ENCODE data around the gene ZNF518A. TPM values are rescaled to one million over a fixed set of nuclear protein-coding genes. Genes with fewer than 3 reads are reported as not detected.

The ZNF518A gene
- total and polyA plus RNA-seq, 2 of the 13 experiments (the other 11 are each of a cell fraction or from before 2014, with no cell fraction given), result 21.7 to 37.1 TPM

DNA sequence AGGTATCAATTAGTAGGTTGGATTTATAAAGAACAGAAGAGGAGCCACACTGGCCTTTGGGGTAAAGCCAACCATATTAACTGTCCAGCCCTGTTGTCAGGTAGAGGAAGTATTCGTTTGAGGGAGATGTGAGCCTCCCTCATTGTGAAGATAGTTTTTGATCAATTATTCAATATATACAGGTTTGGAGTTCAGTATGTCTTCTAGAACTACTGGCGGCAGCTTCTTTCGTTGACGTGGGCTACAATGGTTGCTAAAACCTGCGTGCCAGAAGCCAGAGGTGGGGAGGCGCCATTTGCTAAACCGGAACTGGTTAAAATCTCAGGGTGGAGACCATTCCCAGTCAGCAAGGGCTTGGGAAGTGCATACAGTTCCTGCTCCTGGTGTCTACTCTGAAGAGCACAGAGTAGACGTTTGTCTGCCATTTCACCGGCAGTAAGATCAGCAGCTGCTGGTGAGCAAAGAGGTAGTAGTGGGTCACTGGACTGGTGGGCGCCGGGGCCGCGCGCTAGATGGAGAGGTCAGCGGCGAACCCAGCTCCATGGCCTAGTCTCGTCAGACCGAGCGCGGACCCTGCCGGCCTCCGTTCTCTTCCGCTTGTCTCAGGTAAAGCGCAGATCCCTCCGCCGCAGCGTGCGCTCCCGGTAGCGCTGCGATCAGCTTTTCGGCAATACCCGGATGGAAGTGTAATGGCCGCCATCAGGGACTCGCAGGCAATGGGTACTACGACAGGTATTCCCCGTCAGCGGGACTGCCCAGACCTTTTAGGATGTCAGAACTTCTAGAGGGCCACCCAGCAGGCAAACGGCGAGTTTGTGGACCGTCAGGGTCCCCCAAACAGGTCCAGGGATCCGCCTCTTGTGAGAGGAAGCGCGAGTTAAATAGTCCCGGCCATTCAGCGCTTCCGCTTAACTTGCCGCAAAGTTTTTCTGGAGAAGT, at the start of gene ZNF518A (continued):
- TF ChIP-seq PAXIP1 (CRISPR knock-in tag; conservative IDR thresholded peaks at IDR 0.05), result peak; percentile 52
- peak; percentile 80 for TF ChIP-seq GABPA (IDR thresholded peaks at IDR 0.05; ENCODE audit: low read depth, low read length)
- TF ChIP-seq GABPA (CRISPR knock-in tag; IDR thresholded peaks at IDR 0.05; ENCODE audit: low read depth), result peak; percentile 94
- peak; percentile 98 for TF ChIP-seq KDM2A (CRISPR knock-in tag; IDR thresholded peaks at IDR 0.05; ENCODE audit: borderline replicate concordance, low read depth)
- TF ChIP-seq ZBTB42 (CRISPR knock-in tag; IDR thresholded peaks at IDR 0.05), result no peak
- TF ChIP-seq HBP1 (CRISPR knock-in tag; IDR thresholded peaks at IDR 0.05; ENCODE audit: low read depth), result peak; percentile 69; the same call in 1 of the 2 replicates
- TF ChIP-seq, protein P1, sequence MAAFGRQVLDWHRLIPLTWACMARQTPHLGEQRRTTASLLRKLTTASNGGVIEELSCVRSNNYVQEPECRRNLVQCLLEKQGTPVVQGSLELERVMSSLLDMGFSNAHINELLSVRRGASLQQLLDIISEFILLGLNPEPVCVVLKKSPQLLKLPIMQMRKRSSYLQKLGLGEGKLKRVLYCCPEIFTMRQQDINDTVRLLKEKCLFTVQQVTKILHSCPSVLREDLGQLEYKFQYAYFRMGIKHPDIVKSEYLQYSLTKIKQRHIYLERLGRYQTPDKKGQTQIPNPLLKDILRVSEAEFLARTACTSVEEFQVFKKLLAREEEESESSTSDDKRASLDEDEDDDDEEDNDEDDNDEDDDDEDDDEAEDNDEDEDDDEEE (CRISPR knock-in tag; IDR thresholded peaks at IDR 0.05), result no peak
- peak; percentile 96 for TF ChIP-seq ZNF572 (CRISPR knock-in tag; IDR thresholded peaks at IDR 0.05)
- peak; percentile 36; the same call in 1 of the 2 replicates for TF ChIP-seq ZNF274 (CRISPR knock-in tag; IDR thresholded peaks at IDR 0.05)
- TF ChIP-seq MAFF (IDR thresholded peaks at IDR 0.05; ENCODE audit: low read depth, low read length), result peak; percentile 33; the same call in 1 of the 2 replicates
- peak; percentile 72 for TF ChIP-seq PHF21A (CRISPR knock-in tag; IDR thresholded peaks at IDR 0.05)
- no peak for TF ChIP-seq ZFP36L1 (CRISPR knock-in tag; IDR thresholded peaks at IDR 0.05)
- TF ChIP-seq ZNF546 (CRISPR knock-in tag; conservative IDR thresholded peaks at IDR 0.05), result peak; percentile 54; the same call in 1 of the 2 replicates
- peak; percentile 35; the same call in 1 of the 2 replicates for TF ChIP-seq MZF1 (CRISPR knock-in tag; IDR thresholded peaks at IDR 0.05; ENCODE audit: borderline replicate concordance)
- no peak; the same call in 1 of the 2 replicates for TF ChIP-seq KDM3A (CRISPR knock-in tag; IDR thresholded peaks at IDR 0.05; ENCODE audit: low read depth)
- TF ChIP-seq ZNF883 (CRISPR knock-in tag; IDR thresholded peaks at IDR 0.05; ENCODE audit: not compliant biosample characterization), result peak; percentile 3
- TF ChIP-seq CREM (IDR thresholded peaks at IDR 0.05), result peak; percentile 79
- no peak for TF ChIP-seq CREM (CRISPR knock-in tag; IDR thresholded peaks at IDR 0.05)
- TF ChIP-seq XBP1 (CRISPR knock-in tag; IDR thresholded peaks at IDR 0.05), result peak; percentile 36; the same call in 1 of the 2 replicates
- peak; percentile 55; the same call in 1 of the 2 replicates for TF ChIP-seq ZNF335 (CRISPR knock-in tag; IDR thresholded peaks at IDR 0.05)
- TF ChIP-seq POLR2A (IDR thresholded peaks at IDR 0.05; ENCODE audit: insufficient read depth in 1 of 2, low read depth in 2 of 2, low read length in 2 of 2), result peak; percentile 86 to 96
- TF ChIP-seq, protein P2, sequence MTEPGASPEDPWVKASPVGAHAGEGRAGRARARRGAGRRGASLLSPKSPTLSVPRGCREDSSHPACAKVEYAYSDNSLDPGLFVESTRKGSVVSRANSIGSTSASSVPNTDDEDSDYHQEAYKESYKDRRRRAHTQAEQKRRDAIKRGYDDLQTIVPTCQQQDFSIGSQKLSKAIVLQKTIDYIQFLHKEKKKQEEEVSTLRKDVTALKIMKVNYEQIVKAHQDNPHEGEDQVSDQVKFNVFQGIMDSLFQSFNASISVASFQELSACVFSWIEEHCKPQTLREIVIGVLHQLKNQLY (CRISPR knock-in tag; IDR thresholded peaks at IDR 0.05), result no peak
- TF ChIP-seq PCBP1 (IDR thresholded peaks at IDR 0.05; ENCODE audit: borderline replicate concordance, low read depth, low read length), result peak; percentile 98
- TF ChIP-seq HMG20A (CRISPR knock-in tag; IDR thresholded peaks at IDR 0.05; ENCODE audit: borderline replicate concordance), result peak; percentile 30; the same call in 1 of the 2 replicates
- peak; percentile 2 for TF ChIP-seq RBM22 (optimal IDR thresholded peaks at IDR 0.05; ENCODE audit: low read length)
